Lower leg skin (tissue), 3 donors: Measurements from ENCODE around the gene PDE8B.

Experiments
- CTCF ChIP-seq, 3 donors: fragments of 450-650 bp; IDR thresholded peaks; one replicate each; pipeline ENCODE4 v1.5.1; 2016; ENCODE audit warnings: antibody characterized with exemption in 3 of 3, mild to moderate bottlenecking in 3 of 3, moderate library complexity in 2 of 3
- POLR2A ChIP-seq, 2 donors: fragments of 450-650 bp; IDR thresholded peaks; one replicate each; pipeline ENCODE4 v1.6.1; 2016 to 2017; ENCODE audit warnings: antibody characterized with exemption in 2 of 2, mild to moderate bottlenecking in 1 of 2, moderate library complexity in 1 of 2

- TF ChIP-seq CTCF (IDR thresholded peaks at IDR 0.05) (no peak), POLR2A (IDR thresholded peaks at IDR 0.05) (no peak)
These were observed 57.0 kb downstream of the PDE8B start for GRCh38 chr5:77267496-77267895.
